OCI-LY1 (cell line): ENCODE results near the gene WNK2.

Experiments used
- H2AFZ ChIP-seq: fragments of 200-600 bp; sonication (generic), shearing (Covaris generic); 2 replicates; pipeline ENCODE4 v1.6.0; 2014; ENCODE audit warnings: antibody characterized with exemption, mild to moderate bottlenecking, low read length
- H3F3A ChIP-seq: fragments of 200-600 bp; sonication (generic), shearing (Covaris generic); 2 replicates; pipeline ENCODE4 v1.6.0; 2014; ENCODE audit warnings: mild to moderate bottlenecking, antibody characterized with exemption, low read length, moderate library complexity; ENCODE audit not compliant: insufficient read depth
- H3K27ac ChIP-seq: fragments of 200-600 bp; sonication (generic); 2 replicates; pipeline ENCODE4 v1.5.1; 2014; ENCODE audit warnings: low read length, mixed run types, mild to moderate bottlenecking, low read depth; ENCODE audit not compliant: poor library complexity, severe bottlenecking
- H3K27me3 ChIP-seq: fragments of 200-600 bp; sonication (generic); 2 replicates; pipeline ENCODE4 v1.6.0; 2014; ENCODE audit warnings: antibody characterized with exemption, mild to moderate bottlenecking, low read length, moderate library complexity; ENCODE audit not compliant: insufficient read depth
- H3K36me3 ChIP-seq: fragments of 200-600 bp; sonication (generic); 2 replicates; pipeline ENCODE4 v1.6.1; 2014; ENCODE audit warnings: mild to moderate bottlenecking, antibody characterized with exemption, low read length, moderate library complexity, mixed read lengths; ENCODE audit not compliant: insufficient read depth
- H3K4me1 ChIP-seq: fragments of 200-600 bp; sonication (generic); 2 replicates; pipeline ENCODE4 v1.5.1; 2014; ENCODE audit warnings: mild to moderate bottlenecking, low read length, moderate library complexity; ENCODE audit not compliant: insufficient read depth, severe bottlenecking
- H3K4me2 ChIP-seq: fragments of 200-600 bp; sonication (generic), shearing (Covaris generic); 2 replicates; pipeline ENCODE4 v1.6.1; 2014; ENCODE audit warnings: low read length
- H3K4me3 ChIP-seq: fragments of 200-600 bp; sonication (generic); 2 replicates; pipeline ENCODE4 v1.5.1; 2014; ENCODE audit warnings: low read length, low read depth, mild to moderate bottlenecking, mixed read lengths; ENCODE audit not compliant: poor library complexity, severe bottlenecking
- H3K79me2 ChIP-seq: fragments of 200-600 bp; shearing (Covaris generic); 2 replicates; pipeline ENCODE4 v1.6.1; 2016; ENCODE audit warnings: mixed run types, low read length, mixed read lengths; ENCODE audit not compliant: insufficient read depth
- H3K9ac ChIP-seq: fragments of 200-600 bp; sonication (generic), shearing (Covaris generic); 2 replicates; pipeline ENCODE4 v1.6.1; 2014; ENCODE audit warnings: mild to moderate bottlenecking, low read length, mixed read lengths
- H3K9me2 ChIP-seq: fragments of 200-600 bp; sonication (generic), shearing (Covaris generic); 2 replicates; pipeline ENCODE4 v1.6.1; 2014; ENCODE audit warnings: low read depth, mild to moderate bottlenecking, low read length, mixed read lengths
- H3K9me3 ChIP-seq: fragments of 200-600 bp; shearing (Covaris generic); 2 replicates; pipeline ENCODE4 v1.6.1; 2014; ENCODE audit warnings: low read length, mixed read lengths
- H4K20me1 ChIP-seq: fragments of 200-600 bp; sonication (generic), shearing (Covaris generic); 2 replicates; pipeline ENCODE4 v1.6.0; 2016; ENCODE audit warnings: mild to moderate bottlenecking, low read length; ENCODE audit not compliant: insufficient read depth
- EZH2 ChIP-seq: fragments of 200-600 bp; sonication (generic), shearing (Covaris generic); IDR thresholded peaks from 2 replicates; pipeline ENCODE4 v1.8.0; 2017; ENCODE audit warnings: borderline replicate concordance, mixed run types, mild to moderate bottlenecking, antibody characterized with exemption, low read length, moderate library complexity, mixed read lengths
- TF ChIP-seq, protein P1 (sequence below): fragments of 200-600 bp; sonication (generic), shearing (Covaris generic); IDR thresholded peaks from 2 replicates; pipeline ENCODE4 v1.5.1; 2017; ENCODE audit warnings: mild to moderate bottlenecking, antibody characterized with exemption, low read length, moderate library complexity, mixed read lengths

Gene WNK2

DNA sequence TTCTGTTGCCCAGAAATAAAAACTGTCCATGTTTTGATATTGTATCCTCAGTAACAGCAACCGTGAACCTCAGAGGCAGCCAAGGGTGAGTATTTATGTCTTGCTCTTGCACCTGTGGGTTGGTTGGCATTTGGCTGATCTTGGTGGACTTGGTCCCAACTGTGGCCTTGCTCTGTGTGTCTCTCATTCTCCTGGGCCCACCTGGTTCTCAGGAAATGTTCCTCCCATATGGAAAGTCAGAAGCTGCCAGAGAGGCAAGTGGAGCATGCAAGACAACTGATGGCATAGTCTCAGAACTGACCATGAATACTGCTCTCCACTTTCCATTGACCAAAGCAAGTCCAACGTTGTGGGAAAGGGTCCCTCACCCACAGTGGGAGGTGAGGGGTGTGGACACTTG lies 36.3 kb upstream of the WNK2 start:
- Histone ChIP-seq H3K4me3 (no peak overlapping the region), H3K9ac (no peak overlapping the region), H3K27me3 (no peaks in the 10 kb centered on the region; the same call in 1 of the 2 replicates), H2AFZ (no peak overlapping the region), H4K20me1 (no peaks in the 10 kb centered on the region), H3K9me2 (no peaks in the 10 kb centered on the region), H3K4me2 (no peak overlapping the region), H3F3A (no peaks in the 10 kb centered on the region), H3K27ac (no peak overlapping the region), H3K4me1 (peaks cover 18% of the 10 kb centered on the region), H3K9me3 (no peaks in the 10 kb centered on the region), H3K79me2 (no peaks in the 10 kb centered on the region), H3K36me3 (no peaks in the 10 kb centered on the region)
- TF ChIP-seq, protein P1, sequence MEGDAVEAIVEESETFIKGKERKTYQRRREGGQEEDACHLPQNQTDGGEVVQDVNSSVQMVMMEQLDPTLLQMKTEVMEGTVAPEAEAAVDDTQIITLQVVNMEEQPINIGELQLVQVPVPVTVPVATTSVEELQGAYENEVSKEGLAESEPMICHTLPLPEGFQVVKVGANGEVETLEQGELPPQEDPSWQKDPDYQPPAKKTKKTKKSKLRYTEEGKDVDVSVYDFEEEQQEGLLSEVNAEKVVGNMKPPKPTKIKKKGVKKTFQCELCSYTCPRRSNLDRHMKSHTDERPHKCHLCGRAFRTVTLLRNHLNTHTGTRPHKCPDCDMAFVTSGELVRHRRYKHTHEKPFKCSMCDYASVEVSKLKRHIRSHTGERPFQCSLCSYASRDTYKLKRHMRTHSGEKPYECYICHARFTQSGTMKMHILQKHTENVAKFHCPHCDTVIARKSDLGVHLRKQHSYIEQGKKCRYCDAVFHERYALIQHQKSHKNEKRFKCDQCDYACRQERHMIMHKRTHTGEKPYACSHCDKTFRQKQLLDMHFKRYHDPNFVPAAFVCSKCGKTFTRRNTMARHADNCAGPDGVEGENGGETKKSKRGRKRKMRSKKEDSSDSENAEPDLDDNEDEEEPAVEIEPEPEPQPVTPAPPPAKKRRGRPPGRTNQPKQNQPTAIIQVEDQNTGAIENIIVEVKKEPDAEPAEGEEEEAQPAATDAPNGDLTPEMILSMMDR: no peak
- no peak for TF ChIP-seq EZH2

DNA sequence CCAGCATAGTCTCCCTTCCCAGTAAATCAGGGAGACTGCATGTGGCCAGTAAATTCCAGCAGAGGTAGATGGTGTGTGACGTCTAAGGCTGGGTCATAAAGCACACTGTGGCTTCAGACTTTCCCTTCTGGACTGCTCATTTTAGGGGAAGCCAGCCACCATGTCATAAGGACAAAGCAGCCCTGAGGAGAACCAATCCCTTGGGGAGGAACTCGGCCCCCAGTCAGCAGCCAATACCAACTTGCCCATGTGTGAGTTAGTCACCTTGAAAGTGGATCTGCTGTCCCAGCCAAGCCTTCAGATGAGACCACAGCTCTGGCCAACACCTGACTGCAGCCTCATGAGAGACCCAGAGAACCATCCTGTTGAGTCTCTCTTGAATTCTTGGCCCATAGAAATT lies 35.2 kb upstream of the WNK2 start:
- no peak overlapping the region for H3K4me2 ChIP-seq
- H3K9ac ChIP-seq: no peak overlapping the region
- no peak overlapping the region for H3K4me3 ChIP-seq
- H3K27ac ChIP-seq: no peak overlapping the region
- H2AFZ ChIP-seq: no peak overlapping the region
- TF ChIP-seq, protein P1: no peak
- TF ChIP-seq EZH2: no peak
- H3K9me2 ChIP-seq: no peaks in the 10 kb centered on the region
- H3K4me1 ChIP-seq: peaks cover 11% of the 10 kb centered on the region
- H3K9me3 ChIP-seq: no peaks in the 10 kb centered on the region
- H3K36me3 ChIP-seq: no peaks in the 10 kb centered on the region
- no peaks in the 10 kb centered on the region; the same call in 1 of the 2 replicates for H3K27me3 ChIP-seq
- no peaks in the 10 kb centered on the region for H3K79me2 ChIP-seq
- no peaks in the 10 kb centered on the region for H3F3A ChIP-seq
- H4K20me1 ChIP-seq: no peaks in the 10 kb centered on the region

DNA sequence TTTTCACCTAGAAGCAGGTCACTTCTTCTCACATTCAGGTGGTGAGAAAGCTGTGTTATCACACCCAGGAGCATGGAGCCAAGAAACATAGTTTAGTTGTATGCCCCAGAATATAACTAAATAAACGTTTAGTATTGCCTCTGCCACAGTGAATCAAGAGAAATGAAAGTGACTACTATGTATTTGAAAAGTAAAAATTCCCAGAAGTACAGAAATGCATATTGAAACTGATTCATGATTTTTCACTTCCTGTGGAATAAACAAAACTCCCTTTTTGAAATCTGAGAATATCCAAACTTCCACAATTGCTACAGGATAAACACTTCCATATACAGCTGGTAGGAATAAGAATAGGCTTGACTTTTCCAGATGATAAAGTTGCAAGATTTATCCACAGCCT lies 34.6 kb upstream of the WNK2 start:
- H3K79me2 ChIP-seq: no peaks in the 10 kb centered on the region
- peaks cover 5% of the 10 kb centered on the region for H3K4me1 ChIP-seq
- TF ChIP-seq, protein P1: no peak
- TF ChIP-seq EZH2: no peak
- no peaks in the 10 kb centered on the region for H4K20me1 ChIP-seq
- H3K27ac ChIP-seq: no peak overlapping the region
- H3K36me3 ChIP-seq: no peaks in the 10 kb centered on the region
- no peaks in the 10 kb centered on the region; the same call in 1 of the 2 replicates for H3K27me3 ChIP-seq
- no peaks in the 10 kb centered on the region for H3F3A ChIP-seq
- H3K9ac ChIP-seq: no peak overlapping the region
- no peak overlapping the region for H2AFZ ChIP-seq
- no peaks in the 10 kb centered on the region for H3K9me3 ChIP-seq
- no peak overlapping the region for H3K4me2 ChIP-seq
- no peaks in the 10 kb centered on the region for H3K9me2 ChIP-seq
- no peak overlapping the region for H3K4me3 ChIP-seq
